ENCODE results near the gene CASZ1.

GRCh38 chr1:10613861-10614260 is 182.6 kb downstream of the CASZ1 start:
- TF ChIP-seq POLR2A (IDR thresholded peaks at IDR 0.05) (no peak), CTCF (IDR thresholded peaks at IDR 0.05) (no peak)

Measured in adrenal gland (tissue), 5 donors.